Measurements from ENCODE around the gene NBEAL2. TPM values are rescaled to one million over a fixed set of nuclear protein-coding genes. Genes with fewer than 3 reads are reported as not detected.

The NBEAL2 gene
- total and polyA plus RNA-seq, 2 of the 4 experiments (the other 2 are of a cell fraction) = 2.2 to 12.5 TPM

GRCh38 chr3:47028146-47028545 is 48.7 kb downstream of the NBEAL2 start:
- H2AK5ac ChIP-seq (ENCODE audit: low read depth, low read length) = no peak overlapping the region
- peaks cover 9% of the 10 kb centered on the region for H3K36me3 ChIP-seq (ENCODE audit: control insufficient read depth, insufficient read depth, low read length)
- ATAC-seq (ENCODE audit: low read depth) (no peak), DNase-seq (no peak)
- H3K18ac ChIP-seq (ENCODE audit: low read depth, low read length) = no peak overlapping the region
- H3K27ac ChIP-seq (ENCODE audit: insufficient read depth, low read length) = no peak overlapping the region
- H3K4me3 ChIP-seq (ENCODE audit: insufficient read depth, low read depth, low read length) = no peak overlapping the region
- H3K4ac ChIP-seq (ENCODE audit: low read depth, low read length) = no peak overlapping the region
- dilution Hi-C loops (cut with HindIII; ENCODE audit: low sequenced_read_pairs, unreplicated experiment) = no loop called here
- no peak overlapping the region for H3K9ac ChIP-seq (ENCODE audit: low read depth, low read length)
- intact Hi-C loops (cut with micrococcal nuclease) = loop anchor here (5.0 kb wide), 1 partner anchor 134 kb away; the partner anchor contains the start of gene SETD2
- H2BK5ac ChIP-seq (ENCODE audit: low read depth, low read length, poor library complexity, severe bottlenecking) = no peak overlapping the region
- no peak overlapping the region for H4K8ac ChIP-seq (ENCODE audit: low read depth in 2 of 2, low read length in 2 of 2)
- no peaks in the 10 kb centered on the region for H3K27me3 ChIP-seq (ENCODE audit: control insufficient read depth, insufficient read depth, low read length)
- H3K4me2 ChIP-seq (ENCODE audit: low read depth, low read length) = no peak overlapping the region
- H3K56ac ChIP-seq (ENCODE audit: extremely low read depth, insufficient read depth, low read length) = no peak overlapping the region
- no peak overlapping the region for H2AFZ ChIP-seq (replicated peaks; ENCODE audit: low read length, poor library complexity)
- H3K14ac ChIP-seq (replicated peaks; ENCODE audit: low read depth, low read length) = no peak overlapping the region
- H2BK15ac ChIP-seq (ENCODE audit: low read depth, low read length) = no peak overlapping the region
- no peak overlapping the region for H2BK20ac ChIP-seq (ENCODE audit: low read depth, low read length)
- H2BK120ac ChIP-seq (ENCODE audit: low read depth, low read length) = no peak overlapping the region
- BruUV-seq (replicated peaks) = no TSS peak
- no peak for TF ChIP-seq CHD1 (IDR thresholded peaks at IDR 0.05; ENCODE audit: low read depth, low read length)
- TF ChIP-seq CEBPB (IDR thresholded peaks at IDR 0.05; ENCODE audit: low read depth, low read length) = no peak
- no peak for TF ChIP-seq MXI1 (IDR thresholded peaks at IDR 0.05; ENCODE audit: borderline replicate concordance, low read depth, low read length)
- TF ChIP-seq RCOR1 (IDR thresholded peaks at IDR 0.05; ENCODE audit: insufficient replicate concordance, low read length) = no peak
- no peak for TF ChIP-seq RFX5 (IDR thresholded peaks at IDR 0.05; ENCODE audit: low read depth, low read length)
- TF ChIP-seq, protein P1, sequence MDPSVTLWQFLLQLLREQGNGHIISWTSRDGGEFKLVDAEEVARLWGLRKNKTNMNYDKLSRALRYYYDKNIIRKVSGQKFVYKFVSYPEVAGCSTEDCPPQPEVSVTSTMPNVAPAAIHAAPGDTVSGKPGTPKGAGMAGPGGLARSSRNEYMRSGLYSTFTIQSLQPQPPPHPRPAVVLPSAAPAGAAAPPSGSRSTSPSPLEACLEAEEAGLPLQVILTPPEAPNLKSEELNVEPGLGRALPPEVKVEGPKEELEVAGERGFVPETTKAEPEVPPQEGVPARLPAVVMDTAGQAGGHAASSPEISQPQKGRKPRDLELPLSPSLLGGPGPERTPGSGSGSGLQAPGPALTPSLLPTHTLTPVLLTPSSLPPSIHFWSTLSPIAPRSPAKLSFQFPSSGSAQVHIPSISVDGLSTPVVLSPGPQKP (IDR thresholded peaks at IDR 0.05; ENCODE audit: borderline replicate concordance, low read depth, low read length) = no peak
- TF ChIP-seq CTCF (conservative IDR thresholded peaks at IDR 0.05; ENCODE audit: low read depth, low read length) = no peak
- no peaks in the 10 kb centered on the region for H3K9me3 ChIP-seq (ENCODE audit: control insufficient read depth, insufficient read depth, low read length)
- H3K23ac ChIP-seq (ENCODE audit: low read depth, low read length) = no peak overlapping the region
- no peak overlapping the region for H4K5ac ChIP-seq (ENCODE audit: low read depth, low read length)
- H4K91ac ChIP-seq (ENCODE audit: insufficient read depth, low read depth, low read length) = no peak overlapping the region
- WGBS, 2 experiments (ENCODE audit: extremely low coverage in 2 of 2, insufficient read length in 1 of 2) = 67% methylated on average over 1 of the region's 3 CpGs; no CpG with 5 or more reads in 1 of the 2 experiments
- peaks cover 3% of the 10 kb centered on the region; the same call in 1 of the 2 replicates for H3K9me1 ChIP-seq (ENCODE audit: insufficient read depth, low read length)
- CTCF ChIA-PET = no interaction called here
- H2AK9ac ChIP-seq (replicated peaks; ENCODE audit: low read depth, low read length, poor library complexity) = no peak overlapping the region
- POLR2A ChIA-PET (ENCODE audit: unreplicated experiment) = no interaction called here
- in situ Hi-C loops (cut with MboI; ENCODE audit: low sequenced_read_pairs) = no loop called here
- no peaks in the 10 kb centered on the region for H3K4me1 ChIP-seq (ENCODE audit: control insufficient read depth, insufficient read depth, low read length)
- peaks cover 24% of the 10 kb centered on the region for H4K20me1 ChIP-seq (ENCODE audit: insufficient read depth, low read length)
- H3K79me1 ChIP-seq (ENCODE audit: low read depth in 1 of 2, low read length in 2 of 2) = peaks cover 22 to 54% of the 10 kb centered on the region in 2 experiments
